Skin of body (tissue), 3 donors: ENCODE results near the gene MBNL1. TPM values are rescaled to one million over a fixed set of nuclear protein-coding genes. Genes with fewer than 3 reads are reported as not detected.

ENCODE experiments used
- DNase-seq: peaks from one replicate; lab custom pipeline; 2025; lab: John Stamatoyannopoulos, UW
- small RNA-seq: library from RNA; depleted of rRNA; stranded (forward); fragments of <200 nt; gene quantifications from one replicate; pipeline ENCODE3, GENCODE V24; 2014; ENCODE audit warnings: low replicate concordance
- total RNA-seq: library from RNA; depleted of rRNA; stranded (reverse); fragments of >200 nt; gene quantifications from one replicate; pipeline ENCODE4 v1.2.3, GENCODE V29; 2014

The MBNL1 gene
- total RNA-seq, 1 donor from 2014 or later, result 142 TPM

GRCh38 chr3:152471814-152472671, 203.3 kb downstream of the MBNL1 start:
- DNase-seq, result peak; percentile 65

- DNase-seq, result no peak
Measured at GRCh38 chr3:152472672-152472954, 203.9 kb downstream of the MBNL1 start.

- peak; percentile 10 for DNase-seq
Measured at GRCh38 chr3:152474585-152474984, 205.9 kb downstream of the MBNL1 start.

- DNase-seq, result no peak
Measured at GRCh38 chr3:152477422-152477821, 208.7 kb downstream of the MBNL1 start.

DNA sequence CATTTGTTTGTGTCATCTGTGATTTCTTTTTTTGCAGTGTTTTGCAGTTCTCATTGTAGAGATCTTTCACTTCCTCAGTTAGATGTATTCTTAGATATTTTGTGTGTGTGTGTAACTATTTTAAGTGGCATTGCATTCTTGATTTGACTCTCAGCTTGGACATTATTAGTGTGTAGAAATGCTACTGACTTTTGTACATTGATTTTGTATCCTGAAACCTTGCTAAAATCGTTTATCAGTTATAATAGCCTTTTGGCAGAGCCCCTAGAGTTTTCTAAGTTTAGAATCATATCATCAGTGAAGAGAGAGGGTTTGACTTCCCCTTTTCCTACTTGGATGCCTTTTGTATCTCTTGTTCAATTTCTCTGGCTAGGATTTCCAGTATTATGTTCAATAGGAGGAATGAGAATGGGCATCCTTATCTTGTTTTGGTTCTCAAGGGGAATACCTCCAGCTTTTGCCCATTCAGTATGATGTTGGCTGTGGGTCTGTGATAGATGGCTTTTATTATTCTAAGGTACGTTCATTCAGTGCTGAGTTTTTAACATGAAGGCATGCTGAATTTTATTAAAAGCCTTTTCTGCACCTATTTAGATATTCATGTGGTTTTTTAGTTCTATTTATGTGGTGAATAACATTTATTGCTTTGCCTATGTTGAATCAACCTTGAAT, 211.7 kb downstream of the MBNL1 start:
- DNase-seq, result no peak

DNA sequence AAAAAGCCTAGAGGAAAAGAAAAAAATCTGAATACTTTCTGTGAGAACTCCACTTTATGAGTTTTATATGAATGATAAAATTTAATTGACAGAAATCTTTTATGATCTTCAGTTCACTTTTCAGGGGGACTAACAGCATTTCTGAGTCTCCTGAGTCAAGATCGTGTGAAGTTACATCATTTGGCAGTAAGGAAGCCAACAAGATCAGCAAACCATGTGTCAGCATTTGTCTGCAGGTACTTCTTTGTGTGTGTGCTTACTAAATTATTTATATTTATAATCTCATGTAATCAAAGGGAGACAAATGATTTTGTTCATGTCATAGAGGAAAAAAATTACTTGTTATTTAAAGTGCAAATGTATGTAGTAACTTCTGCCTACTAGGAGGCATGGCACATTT, 217.6 kb downstream of the MBNL1 start:
- no peak for DNase-seq

- no peak for DNase-seq
Measured at GRCh38 chr3:152488449-152488848, 219.7 kb downstream of the MBNL1 start.

- no peak for DNase-seq
Measured at GRCh38 chr3:152491922-152492321, 223.2 kb downstream of the MBNL1 start.

DNA sequence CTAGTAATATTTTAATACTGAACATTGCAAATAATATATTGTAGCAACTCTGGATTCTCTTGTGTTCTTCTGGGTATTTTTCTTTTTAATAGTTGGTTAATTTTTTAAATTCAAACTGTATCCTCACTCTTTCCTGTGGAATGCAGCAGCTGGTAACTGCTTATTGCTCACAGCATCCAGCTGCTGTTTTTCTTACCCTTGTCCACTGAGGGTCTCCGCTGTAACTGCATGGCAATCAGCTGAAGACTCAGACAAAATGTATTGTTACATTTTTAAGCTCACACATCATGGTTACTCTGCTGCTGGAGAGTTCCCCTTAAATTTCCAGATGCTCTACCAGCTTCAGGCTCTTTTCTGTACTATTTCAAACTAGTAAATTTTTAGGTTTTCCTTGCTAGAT, 227.6 kb downstream of the MBNL1 start:
- DNase-seq, result no peak

- no peak for DNase-seq
Measured at GRCh38 chr3:152496716-152497115, 228.0 kb downstream of the MBNL1 start.

- no peak for DNase-seq
Measured at GRCh38 chr3:152497457-152497856, 228.7 kb downstream of the MBNL1 start.

DNA sequence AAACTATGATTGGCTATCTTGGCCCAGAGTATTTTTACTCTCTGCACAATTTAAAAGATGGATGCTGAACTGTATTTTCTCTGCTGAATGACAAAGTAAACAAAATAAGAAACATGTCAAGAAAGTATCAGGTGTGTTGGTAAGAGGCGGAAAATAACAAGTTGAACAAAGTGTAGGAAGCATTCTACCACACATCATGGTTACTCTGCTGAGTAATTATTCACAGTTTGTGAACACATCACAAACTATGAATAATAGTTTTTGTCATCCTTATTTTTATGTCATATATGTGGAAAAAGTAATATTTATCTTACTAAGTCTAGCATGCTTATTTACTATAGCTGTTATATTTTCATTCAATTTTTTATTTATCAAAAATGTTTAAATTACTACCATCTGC, 229.2 kb downstream of the MBNL1 start:
- DNase-seq, result no peak

DNA sequence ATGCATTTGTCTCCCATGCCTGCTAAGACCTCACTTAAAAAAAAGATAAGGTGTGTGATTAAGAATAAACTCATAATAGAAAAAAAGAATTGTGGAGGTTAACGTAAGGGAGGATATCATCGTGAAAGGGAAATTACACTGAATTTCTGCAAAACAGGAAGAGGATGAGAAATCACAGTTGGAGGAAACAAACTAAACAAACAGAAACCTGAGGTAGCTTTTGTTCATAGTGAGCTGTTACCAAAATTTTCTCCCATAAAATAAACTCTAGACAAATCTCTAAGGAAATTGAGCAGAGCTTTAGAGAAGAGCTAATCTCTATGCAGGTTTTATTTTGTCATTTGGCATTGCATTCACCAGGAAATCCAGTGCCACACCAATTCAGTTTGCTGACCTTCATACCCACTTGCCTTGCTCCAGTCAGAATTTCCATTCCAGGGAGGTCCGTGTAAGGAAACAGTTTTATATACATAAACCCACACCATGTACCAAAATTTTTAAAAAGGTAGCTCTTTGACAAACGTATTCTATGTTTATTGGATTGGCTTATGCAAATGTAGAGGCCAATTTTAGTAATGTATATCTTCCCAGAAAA, 231.2 kb downstream of the MBNL1 start:
- DNase-seq, result no peak

GRCh38 chr3:152505926-152506325, 237.2 kb downstream of the MBNL1 start:
- DNase-seq, result no peak

- DNase-seq, result peak; percentile 16
Measured at GRCh38 chr3:152508705-152509104, 240.0 kb downstream of the MBNL1 start.

- no peak for DNase-seq
Measured at GRCh38 chr3:152511904-152512303, 243.2 kb downstream of the MBNL1 start.

DNA sequence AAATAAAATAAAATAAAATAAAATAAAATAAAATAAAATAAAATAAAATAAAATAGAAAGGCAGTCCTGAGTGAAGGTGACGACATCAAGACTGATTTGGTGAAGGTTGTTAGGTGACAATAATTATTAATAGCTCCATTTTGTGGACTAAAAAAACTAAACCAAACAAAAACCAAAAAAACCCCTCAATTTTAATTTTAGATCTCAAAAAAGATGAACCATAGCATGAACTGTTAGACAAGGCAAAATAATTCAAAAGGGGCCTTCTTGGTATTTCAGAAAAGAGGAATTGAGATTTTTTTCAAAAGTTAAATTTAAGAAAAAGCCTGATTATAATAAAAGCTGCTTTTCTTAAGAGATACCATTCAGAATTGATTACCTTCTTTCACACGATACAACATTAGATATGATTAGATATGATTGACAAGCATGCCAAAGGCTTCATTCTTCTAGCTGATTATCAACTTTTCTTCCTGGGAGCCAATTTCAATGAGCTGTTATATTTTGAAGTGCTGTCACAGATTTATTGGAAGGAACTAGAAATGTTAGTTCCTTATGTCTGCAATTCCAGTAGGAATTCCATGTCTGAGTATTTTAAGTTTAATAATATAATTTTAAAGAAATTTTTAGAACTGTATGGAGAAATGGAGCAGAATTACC, 244.7 kb downstream of the MBNL1 start:
- no peak for DNase-seq

Small RNA genes within 50 kb of the gene (small RNA-seq; reads per million reads assigned to genes)
- gene RF00019, result not detected
